ENCODE measurements around the gene MAL.

MAL gene

GRCh38 chr2:95050385-95051300, 25.1 kb downstream of the MAL start:
- DNase-seq, result no peak

GRCh38 chr2:95051626-95052025, 26.1 kb downstream of the MAL start:
- DNase-seq, result no peak

DNA sequence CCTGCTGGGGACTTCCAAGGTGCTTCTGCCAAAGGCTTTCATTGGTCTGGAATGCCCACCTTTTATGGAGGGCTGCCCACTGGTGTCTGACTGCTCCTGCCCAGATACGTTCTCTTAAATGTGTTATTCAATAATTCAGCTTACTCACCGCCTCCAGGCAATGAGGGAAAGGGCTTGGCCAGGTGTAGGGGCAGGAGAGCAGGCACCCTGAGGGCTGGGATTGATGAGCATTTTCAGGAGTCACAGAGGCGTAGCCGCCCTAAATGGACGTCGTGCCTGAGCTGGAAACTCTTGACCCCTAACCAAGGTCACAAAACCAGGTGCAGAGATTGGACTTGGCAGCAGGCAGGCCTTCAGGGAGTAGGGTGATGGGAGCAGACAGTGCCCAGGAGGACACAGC, 26.8 kb downstream of the MAL start:
- DNase-seq, result no peak

GRCh38 chr2:95052804-95053479, 27.4 kb downstream of the MAL start:
- DNase-seq, result no peak

GRCh38 chr2:95053543-95053942, 28.0 kb downstream of the MAL start:
- no peak for DNase-seq

DNA sequence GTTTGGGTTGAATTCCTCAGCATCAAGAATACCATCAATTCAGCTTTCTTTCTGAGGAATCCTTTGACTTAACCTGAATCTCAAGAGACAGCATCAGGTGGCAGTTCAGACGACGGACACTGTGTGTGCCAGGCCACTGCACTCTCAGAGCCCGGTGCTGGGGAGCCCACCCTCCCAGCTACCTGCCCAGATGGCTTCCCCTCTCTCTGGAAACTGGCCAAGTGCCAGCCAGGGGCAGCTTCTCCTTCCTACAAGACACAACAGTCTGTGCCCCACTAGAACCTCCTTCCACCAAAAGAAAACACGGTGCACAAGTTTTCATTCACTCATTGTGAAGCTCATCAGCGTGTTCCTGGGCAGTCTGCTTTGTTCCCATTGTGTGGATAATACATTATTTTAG, 28.5 kb downstream of the MAL start:
- DNase-seq, result no peak

GRCh38 chr2:95055262-95055661, 29.8 kb downstream of the MAL start:
- DNase-seq, result no peak

DNA sequence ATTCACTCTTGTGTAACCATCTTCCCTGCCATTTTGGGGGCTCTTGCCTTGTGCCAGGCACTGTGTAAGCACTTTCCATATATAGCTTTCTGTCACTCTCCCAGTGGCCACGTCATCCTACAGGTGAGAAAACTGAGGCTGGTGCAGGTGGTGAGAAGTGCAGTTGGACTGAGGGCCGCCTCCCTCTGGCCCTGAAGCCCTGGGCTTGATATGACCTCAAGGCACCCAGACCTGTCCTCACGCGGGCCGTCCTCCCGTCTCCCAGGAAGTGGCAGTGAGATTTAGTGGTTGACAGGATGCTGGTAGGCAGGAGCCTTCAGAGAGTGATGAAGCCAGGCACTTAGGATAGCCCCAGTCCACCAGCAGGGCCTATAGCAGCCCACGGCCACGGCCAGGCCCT, 30.5 kb downstream of the MAL start:
- no peak for DNase-seq

GRCh38 chr2:95056461-95057459, 31.3 kb downstream of the MAL start:
- no peak for DNase-seq

GRCh38 chr2:95057535-95058370, 32.2 kb downstream of the MAL start:
- no peak for DNase-seq

DNA sequence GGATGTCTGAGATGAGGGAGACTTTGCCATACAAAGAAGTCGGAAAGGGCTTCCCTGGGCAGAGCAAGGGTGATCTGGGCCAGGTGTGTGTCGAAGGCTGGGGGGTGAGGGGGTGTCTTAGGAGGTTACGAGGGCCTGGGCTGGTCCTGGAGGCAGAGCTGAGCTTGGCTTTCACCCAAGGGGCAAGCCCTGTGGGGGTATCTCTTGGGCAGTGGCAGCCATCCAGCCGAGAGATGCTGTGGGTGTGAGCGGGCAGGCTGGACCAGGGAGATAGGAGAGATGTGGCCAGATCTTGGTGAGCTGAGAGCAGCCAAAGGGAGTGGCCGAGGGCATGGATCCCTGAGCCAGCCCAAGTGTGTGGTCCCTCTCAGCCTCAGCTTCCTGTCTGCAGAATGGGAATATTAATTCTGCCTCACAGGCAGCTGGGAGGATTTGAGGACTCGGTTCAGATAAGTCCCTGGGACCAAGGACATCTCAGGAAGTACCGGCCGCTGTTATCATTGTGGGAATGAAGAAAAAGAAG, 33.0 kb downstream of the MAL start:
- DNase-seq, result no peak

- DNase-seq, result no peak
Observed at GRCh38 chr2:95058989-95059641, 33.6 kb downstream of the MAL start.

DNA sequence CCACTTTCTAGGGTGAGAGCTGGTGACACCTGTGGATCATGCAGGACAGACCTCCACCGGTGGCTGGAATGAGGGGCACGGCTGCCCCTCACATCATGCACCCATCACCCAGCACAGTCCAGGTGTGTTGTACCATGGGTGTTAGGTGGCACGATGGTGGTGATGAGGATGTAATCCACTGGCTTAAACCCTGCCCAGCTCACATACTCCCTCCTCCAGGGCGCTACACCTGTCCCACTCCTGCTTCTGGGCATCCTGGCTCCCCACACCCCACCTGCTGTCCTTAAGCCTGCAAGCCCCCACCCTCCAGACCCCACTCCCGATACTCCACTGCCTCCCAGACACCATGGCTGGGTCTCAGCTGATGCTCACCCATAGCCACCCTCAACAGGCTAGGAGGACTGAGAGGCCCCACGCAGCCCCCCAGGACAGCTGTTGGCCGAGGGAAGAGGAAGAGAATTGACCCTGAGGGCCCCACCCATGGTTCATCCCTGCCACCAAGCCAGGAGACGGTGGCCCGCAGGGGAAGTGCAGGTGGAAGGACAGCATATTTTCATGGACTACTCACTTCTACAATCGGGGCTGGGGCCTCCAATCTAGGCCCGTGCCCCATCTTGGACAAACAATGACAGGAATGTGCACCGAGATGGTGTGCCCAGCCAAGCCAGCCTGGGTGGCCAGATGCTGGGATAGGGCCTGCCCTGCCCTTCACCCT, 34.3 kb downstream of the MAL start:
- no peak for DNase-seq

DNA sequence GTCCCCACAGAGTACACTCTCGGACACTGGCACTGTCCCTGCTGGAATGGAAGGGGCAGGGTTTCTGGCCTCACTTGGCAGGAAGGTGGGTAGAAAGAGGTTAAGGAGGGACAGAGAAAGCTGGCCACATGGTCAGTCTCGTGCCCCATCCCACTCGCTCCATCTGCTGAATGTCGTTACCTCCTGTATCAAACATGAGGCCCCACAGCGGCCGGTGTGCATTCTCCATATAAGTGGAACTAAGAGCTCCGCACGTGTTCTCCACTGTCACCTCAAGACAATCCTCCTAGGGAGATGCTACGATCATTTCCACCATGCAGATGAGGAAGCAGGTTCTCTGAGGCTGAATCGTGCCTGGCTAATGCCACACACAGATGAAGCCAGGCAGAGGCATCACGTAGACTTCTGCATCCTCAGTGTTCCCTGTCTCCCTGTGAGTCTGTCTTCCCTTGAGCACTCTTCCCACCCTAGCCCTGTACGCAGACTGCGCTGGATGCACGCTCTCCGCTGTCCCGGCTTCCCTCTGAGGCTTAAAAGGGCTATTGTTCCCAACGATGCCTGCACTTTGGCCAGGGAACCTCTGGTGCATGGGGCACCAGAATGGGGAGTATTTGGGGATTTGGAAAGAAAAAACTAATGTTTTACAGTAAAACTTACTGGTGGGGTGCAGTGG, 35.1 kb downstream of the MAL start:
- no peak for DNase-seq

- DNase-seq, result no peak
Observed at GRCh38 chr2:95061119-95061512, 35.6 kb downstream of the MAL start.

DNA sequence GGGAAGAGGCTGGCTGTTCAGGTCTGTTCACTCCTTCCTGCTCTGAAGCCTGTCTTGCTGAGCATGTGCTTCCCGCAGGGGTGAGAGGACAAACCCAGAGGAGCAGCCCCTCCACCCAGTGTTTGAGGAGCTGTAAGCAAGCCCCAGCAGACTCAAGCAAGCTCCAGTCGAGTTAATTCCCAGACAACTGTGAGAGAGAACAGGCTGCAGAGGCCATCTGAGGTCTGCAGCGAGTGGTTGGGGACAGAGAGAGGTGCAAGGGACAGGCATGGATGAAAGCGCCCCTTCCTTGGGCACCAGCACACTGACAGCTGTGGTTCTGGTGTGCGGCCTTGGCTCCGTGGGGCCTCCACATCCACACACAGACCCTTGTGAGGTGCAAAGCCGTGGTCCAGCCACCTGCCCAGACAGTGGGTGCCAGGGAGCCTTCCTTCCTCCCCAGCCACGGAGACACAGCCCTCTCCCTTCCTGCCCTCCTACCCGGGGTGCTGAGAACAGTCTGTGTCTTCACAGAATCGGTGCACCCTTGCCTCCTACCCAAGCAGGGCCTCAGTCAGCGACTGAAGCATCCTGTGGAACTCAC, 36.2 kb downstream of the MAL start:
- no peak for DNase-seq

GRCh38 chr2:95062242-95063085, 37.0 kb downstream of the MAL start:
- DNase-seq, result no peak

DNA sequence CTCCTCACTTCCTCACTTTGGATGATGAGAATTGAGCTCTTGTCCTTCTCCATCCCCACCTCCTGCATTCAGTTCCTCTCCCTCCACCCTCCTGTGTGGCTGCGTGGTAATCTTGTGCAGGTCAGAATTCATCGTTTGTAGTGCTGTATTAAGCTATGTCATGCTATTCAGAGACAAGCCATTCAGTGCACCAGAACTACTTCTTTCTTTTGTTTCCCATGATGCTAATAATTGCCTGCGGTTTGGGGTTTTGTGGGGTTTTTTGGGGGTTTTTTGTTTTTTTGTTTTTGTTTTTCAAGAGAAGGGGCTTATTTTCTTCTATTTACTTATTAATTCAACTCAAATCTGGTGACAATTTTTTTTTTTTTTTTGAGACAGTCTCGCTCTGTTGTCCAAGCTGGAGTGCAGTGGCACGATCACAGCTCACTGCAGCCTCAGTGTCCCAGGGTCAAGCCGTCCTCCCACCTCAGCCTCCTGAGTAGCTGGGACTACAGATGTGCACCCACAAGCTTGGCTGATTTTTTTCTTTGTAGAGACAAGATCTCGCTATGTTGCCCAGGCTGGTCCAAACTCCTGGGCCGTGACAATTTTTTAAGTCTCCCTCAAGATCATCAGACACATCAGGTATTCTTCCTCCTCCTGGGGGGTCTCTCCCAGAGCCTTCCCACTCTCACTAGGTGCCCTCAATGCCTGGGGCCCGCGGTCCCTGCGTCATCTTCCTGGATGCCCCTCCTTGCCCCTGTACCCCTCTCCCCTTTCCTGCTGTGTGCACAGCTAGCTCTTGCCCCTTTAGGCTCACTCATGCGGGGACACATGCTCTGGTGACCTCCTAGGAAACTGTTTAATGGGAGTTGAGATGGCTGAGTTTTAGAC, 37.8 kb downstream of the MAL start:
- DNase-seq, result no peak
